ENCODE results near the gene ENTPD7.
"Not testable (repeated sequence)": the region's sequence is repeated elsewhere in the genome, so short reads cannot be mapped to it uniquely, and the experiment has no call there.

ENTPD7 gene

DNA sequence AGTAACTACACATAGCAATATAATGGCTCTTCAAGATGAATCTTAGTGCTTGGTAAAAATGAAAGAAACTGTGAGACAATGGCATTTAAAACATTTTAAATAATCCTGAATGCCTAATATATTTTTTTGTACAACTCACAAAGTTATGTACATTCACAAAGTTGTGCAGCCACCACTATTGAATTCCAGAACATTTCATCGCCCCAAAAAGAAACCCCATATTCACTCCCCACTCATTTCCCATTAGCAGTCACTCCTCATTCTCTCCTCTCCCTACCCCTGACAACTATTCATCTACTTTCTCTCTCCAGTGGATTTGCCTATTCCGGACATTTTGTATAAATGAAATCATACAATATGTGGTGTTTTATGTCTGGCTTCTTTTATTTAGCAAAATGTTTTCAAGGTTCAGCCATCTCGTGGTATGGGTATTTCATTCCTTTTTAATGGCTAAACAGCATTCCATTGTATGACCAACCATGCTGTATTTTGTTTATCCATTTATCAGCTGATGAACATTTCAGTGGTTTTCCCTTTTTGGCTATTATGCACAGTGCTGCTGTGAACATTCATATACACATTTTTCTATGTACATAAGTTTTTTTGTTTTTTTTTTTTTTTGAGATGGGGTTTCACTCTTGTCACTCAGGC lies 34.7 kb downstream of the ENTPD7 start:
- DNase-seq (ENCODE audit: low spot score): peak; percentile 29

DNA sequence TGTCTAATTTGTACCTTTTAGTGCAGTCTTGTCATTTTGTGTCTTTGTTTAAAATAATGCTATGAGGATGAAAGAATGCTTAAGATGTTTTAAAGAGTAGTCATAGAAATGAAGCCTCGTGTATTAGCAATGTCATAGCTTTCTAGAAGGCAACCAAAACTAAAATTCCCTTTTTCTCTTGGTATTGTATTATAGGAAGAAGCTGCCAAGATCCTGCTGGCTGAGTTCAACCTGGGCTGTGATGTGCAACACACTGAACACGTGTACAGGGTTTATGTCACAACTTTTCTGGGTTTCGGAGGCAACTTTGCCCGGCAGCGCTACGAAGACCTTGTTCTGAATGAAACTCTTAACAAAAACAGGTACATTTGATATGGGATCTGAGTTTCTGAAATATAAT lies 36.5 kb downstream of the ENTPD7 start:
- peak; percentile 23 for DNase-seq (ENCODE audit: low spot score)

DNA sequence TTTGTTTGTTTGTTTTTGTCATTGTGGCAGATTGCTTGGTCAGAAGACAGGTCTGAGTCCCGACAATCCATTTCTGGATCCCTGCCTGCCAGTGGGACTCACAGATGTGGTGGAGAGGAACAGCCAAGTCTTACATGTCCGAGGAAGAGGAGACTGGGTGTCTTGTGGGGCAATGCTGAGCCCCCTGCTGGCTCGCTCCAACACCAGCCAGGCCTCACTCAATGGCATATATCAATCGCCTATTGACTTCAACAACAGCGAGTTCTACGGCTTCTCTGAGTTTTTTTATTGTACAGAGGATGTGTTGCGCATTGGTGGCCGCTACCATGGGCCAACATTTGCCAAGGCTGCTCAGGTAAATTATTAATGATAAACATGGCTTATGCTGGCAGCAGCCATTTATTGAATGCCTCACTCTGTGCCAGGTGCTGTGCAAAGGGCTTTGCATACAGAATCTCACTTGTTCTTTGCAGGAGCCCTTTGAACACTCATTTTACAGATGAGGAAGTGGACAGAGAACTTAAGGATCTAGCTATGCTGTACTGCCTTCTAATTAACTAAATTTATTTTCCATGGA lies 39.3 kb downstream of the ENTPD7 start:
- DNase-seq (ENCODE audit: low spot score): no peak

DNA sequence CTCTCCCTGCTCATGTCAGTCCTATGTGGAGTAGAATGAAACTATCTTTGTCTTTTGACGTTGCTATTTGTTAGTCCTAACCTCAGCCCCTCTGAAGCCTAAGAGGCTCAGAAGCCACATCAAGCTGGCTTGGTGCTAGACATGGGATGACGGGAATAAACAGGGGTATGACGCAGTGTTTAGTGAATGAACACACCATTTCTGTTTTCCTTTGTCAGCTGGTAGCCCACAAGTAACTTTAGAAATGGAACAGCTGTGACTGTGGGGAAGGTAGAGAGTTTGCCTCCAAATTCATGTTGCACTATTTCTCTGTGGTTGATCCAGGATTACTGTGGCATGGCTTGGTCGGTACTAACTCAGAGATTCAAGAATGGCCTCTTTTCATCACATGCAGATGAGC lies 41.3 kb downstream of the ENTPD7 start:
- no peak for DNase-seq (ENCODE audit: low spot score)

DNA sequence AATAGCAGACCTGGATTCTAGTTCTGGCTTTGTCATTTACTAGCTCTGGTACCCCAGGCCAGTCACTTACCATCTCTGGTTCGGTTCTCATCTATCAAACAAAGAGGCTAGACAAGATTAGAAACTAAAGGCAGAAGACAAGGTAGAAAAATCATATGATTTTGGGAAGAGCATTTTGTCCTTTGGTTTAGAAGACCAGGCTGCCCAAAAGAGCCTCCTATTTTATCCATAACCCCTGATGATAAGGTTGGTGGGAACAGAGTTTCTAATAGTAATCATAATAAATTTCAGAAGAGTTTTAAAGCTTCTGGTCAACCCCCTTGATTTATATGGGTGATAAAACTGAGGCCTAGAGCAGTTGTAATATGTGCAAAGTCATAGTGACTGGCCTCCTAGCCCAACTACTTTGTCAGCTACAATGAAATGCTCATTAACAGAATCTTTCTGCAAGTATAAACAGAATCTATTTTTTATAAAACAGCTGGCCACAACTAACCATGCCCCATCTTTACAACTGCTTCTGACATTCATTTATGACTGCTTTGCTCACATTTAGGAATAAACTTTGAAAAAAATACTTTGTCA lies 49.2 kb downstream of the ENTPD7 start:
- no peak for DNase-seq (ENCODE audit: low spot score)

DNA sequence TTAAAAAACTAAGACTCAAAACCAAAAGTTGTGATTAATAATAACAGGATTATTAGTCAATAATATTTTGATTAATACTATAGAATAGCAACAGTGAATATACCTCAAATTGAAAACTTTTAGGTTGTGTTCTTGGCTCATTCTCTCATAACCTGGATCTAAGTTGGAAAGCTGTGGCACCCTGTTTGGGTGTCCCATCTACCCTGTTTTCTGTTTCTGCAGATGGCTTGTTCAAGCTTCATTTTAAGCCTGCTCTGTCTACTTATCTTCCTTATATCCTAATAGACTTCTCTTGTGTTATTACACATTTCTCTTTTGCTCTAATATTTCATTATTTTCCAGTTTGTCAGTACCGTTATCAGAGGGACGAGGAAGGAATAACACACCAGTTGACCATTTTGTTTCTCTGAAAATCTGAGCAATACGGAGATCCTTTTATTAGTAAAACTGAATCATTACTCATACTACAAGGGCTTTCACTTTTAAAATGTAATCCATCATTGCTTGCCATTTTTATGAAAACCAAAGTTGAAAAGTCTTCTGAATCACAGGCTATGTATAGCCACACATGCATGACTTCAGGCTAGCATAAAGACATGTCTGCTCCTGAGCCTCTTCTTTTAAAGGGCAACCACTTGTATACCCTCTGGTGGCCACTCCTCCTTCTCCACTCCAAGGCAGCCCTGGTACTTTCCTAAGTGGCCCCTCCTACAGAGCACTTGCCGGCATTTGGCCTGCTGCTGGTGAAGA lies 50.3 kb downstream of the ENTPD7 start:
- peak; percentile 18 for DNase-seq (ENCODE audit: low spot score)

DNA sequence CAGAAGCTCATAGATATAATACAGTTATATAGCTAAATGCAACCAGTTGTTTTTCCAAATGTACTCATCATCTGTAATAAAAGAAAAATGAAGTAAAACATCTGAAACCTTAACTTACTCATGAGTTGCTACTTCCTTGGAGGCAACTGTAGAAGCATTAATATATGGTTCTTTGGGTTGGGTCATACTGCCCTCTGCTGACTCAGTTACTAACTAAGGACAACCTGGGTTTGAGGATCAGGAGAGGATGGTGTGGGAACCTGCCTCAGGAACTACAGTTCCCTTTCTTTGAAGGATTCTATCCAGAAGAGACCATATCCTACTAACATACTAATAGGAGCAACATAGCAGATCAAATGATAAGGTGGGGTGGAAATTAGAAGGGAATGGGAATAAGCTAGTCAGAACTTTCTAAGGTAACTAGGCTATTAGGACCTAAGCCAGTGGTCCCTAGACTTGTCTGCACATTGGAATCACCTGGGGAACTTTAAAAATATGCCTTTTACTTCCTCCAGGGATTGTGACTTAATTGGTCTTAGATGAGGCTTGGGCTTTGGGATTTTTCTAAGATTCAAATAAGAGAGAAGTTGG lies 51.9 kb downstream of the ENTPD7 start:
- peak; percentile 28 for DNase-seq (ENCODE audit: low spot score)

DNA sequence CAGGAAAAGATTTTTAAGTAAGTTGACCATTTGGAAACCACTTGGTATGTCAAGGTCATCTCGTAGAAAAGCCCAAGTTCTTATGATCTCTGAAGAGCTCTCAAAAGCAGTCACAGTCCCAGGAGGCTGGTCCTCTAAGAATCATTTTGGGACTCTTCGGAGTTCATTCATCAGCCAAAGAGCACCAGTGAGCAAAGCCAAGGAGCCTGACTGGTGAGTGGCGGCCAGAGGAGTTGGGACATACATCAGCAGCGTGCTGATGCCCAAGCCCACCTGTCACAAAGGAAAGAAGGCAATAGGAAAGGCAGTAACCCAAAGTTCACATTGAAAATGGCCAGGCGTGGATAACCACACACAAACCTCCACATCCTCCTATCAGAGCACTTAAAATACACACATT lies 55.1 kb downstream of the ENTPD7 start:
- no peak for DNase-seq (ENCODE audit: low spot score)

DNA sequence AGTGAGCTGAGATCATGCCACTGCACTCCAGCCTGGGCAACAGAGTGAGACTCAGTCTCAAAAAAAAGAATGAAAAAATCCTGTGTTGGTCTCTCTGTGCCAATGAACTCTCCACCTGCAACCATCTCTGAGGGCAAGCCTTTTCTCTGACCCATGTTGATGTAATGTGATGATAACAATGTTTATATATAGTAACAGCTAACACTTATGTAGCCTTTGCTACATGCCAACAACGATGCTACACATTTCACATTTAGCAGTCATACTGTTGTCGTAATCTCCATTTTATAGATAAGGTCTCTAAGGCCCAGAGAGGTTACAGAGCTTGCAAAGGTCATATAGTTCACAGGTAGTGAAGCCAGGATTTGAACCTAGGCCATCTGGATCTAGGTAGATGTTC lies 61.1 kb downstream of the ENTPD7 start:
- no peak for DNase-seq (ENCODE audit: low spot score)

DNA sequence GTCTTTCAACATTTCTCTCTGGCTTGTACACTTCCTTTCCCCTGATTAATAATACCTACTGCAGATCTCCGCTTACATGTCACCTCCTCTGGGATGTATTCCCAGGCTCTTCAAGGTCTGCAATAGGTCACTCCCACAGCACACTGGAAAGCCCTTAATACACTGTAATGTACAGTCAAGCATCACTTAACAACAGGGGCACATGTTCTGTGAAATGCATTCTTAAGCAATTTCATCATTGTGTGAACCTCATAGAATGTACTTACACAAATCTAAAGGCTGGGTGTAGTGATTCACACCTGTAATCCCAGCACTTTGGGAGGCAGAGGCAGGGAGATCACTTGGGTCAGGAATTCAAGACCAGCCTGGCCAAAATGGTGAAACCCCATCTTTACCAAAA lies 70.7 kb downstream of the ENTPD7 start:
- DNase-seq (ENCODE audit: low spot score): no peak

DNA sequence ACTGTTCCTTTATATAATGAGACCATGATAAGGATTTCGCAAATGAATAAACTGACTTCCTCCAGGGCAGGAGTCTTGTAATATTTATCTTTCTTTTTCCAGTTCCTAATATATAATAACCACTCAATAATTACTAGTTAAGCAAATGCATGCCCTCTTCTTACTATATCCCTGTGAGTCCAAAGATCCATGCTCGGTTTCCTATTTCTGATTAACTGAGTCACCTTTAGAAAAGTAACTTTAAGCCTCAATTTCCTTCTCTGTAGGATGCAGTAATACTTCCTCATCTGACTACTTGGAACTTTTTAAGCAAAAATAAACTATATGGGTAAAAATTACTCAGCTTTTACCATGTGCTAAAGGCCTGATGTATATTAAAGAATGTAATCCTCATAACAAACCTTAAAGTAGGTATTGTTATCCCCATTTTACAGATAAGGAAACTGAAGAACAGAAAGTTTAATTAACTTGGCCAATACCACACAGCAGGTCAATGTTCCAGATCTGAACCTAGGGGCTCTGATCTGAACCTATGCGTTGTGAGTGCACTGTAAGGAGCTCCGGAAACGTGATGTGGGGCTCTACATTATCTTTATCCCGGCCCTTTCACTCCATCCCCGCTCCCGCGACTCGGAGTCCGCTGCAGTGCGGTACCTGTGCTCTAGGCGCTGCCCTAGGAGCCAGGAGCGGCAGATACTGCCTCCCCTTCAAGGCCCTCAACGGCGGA lies 72.2 kb downstream of the ENTPD7 start:
- DNase-seq (ENCODE audit: low spot score): no peak

DNA sequence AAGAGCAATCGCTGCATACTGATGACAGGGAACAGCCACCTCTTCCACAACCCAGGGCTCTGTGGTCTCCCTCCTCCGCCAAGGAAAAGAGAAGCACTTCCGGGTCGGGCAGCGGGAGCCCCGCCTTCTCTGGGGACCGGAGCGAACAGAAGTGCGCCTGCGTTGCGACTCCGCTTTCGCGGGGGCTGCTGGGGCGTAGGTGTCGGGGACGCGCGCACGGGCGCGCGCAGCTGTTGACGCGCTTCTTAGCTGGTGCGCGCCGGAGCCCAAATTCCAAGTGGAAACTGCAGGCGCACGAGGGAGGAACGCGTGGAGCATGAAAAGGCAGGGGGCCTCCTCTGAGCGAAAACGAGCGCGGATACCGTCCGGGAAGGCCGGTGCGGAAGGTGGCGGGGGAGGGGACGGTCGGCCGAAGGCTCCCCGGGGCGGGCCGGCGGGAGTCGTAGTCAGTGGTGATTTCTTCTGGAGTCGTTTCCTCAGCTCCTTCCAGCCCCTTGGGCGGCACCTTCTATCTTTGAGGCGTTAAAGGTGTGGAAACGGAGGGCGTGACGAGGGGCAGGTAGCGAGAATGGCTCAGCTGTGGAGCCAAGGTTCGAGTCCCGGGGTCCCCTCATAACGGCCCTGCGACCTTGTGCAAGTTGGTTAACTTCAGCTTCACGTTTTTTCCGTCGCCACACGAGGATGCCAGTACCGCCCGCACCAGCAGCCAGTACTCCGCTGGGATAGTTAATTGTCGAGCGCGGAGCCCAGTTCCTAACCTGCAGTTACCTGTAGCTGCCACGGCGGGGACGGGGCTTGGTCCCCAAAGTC lies 72.9 kb downstream of the ENTPD7 start, which contains the start of the genes COX15 and CUTC:
Gene COX15 (minus strand): TSS at position 95 of the 810 bp plus-strand sequence. CDS start 78 bp downstream, at position 17.
Gene CUTC (plus strand): TSS at position 202 of the 810 bp plus-strand sequence. CDS start 115 bp downstream, at position 317.
- DNase-seq (ENCODE audit: low spot score): peak; percentile 96

DNA sequence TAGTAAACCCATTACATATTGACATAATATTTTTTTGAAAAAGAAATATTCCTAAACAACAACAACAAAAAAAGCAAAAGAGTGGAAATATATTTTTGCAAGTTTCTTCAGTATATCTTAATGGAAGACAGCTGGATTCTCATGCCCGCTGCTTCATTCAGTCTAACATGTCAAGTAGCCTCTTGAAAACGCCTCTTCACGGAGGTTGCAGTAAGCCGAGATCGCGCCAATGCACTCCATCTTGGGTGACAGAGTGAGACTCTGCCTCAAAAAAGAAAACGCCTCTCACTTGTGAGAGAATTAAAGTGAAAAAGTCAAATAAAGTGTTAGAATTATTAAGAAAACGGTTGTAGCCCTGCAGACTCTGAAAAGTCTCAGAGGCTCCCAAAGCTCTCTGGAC lies 74.1 kb downstream of the ENTPD7 start:
- DNase-seq (ENCODE audit: low spot score): no peak

DNA sequence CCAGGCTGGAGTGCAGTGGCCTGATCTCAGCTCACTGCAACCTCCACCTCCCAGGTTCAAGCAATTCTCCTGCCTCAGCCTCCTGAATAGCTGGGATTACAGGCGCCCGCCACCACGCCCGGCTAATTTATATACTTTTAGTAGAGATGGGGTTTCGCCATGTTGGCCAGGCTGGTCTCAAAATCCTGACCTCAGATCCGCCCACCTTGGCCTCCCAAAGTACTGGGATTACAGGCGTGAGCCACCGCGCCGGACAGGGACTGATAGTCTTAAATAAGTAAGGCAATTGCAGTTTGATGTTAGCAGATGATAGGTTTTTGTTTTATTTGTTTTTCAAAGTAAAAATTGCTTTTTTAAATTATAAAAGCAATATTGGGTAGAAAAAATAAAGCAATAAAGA lies 74.8 kb downstream of the ENTPD7 start:
- DNase-seq (ENCODE audit: low spot score): not testable (repeated sequence)

DNA sequence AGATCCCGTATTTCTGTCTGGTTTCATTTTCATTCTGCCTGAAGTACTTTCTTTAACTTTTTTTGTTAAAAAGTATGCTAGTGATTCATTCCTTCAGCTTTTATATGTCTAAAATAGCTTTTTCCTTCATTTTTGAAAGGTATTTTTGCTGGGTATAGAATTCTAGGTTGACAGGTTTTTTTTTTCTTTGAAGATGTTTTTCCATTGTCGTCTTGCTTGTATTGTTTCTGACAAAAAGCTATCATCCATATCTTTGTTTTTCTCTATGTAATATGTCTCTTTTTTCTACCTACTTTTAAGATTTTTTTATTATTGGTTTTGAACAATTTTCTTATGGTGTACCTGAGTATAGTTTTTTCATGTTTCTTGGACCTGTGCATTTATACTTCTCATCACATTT lies 81.0 kb downstream of the ENTPD7 start:
- DNase-seq (ENCODE audit: low spot score): no peak

DNA sequence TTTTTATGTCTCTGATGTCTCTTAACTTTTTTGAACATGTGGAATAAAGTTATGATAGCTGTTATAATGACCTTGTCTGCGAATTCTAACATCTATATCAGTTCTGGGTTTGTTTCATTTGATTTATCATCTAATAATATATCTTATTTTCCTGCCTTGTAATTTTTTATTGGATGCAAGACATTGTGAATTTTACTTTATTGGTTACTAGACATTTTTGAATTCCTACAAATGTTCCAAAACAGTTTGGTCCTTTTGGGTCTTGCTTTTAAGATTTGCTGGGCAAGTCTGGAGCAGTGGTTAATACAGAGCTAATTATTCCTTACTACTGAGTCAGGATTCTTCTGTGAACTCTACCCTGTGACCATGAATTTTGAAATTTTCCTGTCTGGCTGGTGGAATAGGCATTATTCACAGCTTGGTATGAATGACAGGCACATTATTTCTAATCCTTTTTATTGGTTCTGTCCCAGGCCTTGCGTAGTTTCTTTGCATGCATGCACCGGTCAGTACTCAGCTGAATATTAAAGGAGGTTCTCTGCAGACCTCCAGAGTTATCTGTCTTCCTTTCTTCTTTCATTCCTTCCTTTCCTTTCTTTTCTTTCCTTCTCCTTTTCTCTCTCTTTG lies 81.7 kb downstream of the ENTPD7 start:
- DNase-seq (ENCODE audit: low spot score): no peak

DNA sequence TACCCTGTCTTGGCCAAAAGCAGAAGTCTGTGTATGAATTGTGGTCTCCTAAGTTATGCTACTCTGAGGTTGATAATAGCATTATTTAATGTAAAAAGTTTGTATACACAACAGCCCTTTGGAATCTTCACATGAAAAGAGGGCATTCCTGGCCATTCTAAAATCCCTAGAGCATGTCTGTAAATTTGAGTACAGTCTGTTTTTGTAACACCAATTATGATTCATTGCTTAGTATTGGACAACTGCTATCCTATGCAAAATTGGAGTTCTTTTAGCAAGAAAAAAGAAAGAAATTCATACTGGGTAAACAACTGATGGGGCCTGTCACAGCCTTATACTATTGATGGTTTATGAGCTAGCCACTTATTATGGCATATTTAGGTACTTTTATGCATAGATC lies 82.9 kb downstream of the ENTPD7 start:
- DNase-seq (ENCODE audit: low spot score): no peak

DNA sequence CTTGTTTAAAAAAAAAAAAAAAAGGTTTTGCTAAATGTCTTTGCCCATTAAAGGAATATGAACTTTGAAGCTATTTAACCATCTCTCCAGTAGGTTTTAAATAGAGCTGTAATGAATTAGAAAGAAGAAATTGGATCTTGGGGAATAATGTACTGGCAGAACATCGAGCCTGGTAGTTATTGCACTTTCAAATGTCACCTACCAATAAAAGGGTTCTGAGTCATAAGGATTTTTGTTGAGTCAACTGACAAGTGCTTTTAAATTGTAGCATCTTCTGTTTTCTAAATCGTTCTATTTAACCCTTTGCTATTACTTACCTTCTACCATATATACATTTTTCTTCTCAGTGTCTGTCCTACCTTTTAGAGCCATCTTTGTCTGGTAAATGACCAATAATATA lies 83.4 kb downstream of the ENTPD7 start:
- DNase-seq (ENCODE audit: low spot score): no peak

DNA sequence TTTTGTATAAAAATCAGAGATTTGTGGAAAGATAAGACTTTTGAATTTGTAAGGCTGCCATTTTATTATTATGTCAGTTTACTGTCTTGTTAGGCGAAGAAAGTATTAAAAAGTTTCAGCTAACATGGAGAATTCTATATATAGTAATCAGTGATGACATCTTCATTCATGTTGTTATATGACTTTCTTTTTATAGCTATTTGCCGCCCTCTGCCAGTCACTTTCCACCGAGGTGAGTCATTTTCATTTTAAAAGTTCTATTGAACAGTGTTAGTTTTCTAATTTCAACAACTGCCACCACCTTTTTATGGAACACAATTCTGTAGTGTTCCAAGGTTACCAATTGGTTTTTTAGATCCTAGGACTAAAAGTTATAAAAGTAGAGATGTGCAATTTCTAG lies 84.5 kb downstream of the ENTPD7 start:
- no peak for DNase-seq (ENCODE audit: low spot score)

DNA sequence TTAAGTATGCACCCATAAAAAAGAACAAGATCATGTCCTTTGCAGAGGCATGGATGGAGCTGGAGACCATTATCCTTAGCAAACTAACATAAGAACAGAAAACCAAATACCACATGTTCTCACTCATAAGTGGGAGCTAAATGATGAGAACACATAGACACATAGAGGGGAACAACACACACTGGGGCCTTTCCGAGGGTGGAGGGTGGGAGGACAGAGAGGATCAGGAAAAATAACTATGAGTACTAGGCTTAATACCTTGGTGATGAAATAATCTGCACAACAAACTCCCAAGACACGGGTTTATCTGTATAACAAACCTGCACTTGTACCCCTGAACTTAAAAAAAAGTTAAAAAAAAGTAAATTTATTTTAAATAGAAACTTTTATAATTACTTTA lies 86.9 kb downstream of the ENTPD7 start:
- DNase-seq (ENCODE audit: low spot score): not testable (repeated sequence)
